ENCODE data around the gene WDR82. TPM values are rescaled to one million over a fixed set of nuclear protein-coding genes. Genes with fewer than 3 reads are reported as not detected.

Gene WDR82
- polyA plus RNA-seq, 3 donors = 92.6 to 93.6 (median 92.9) TPM

GRCh38 chr3:52208556-52208955, 69.9 kb downstream of the WDR82 start:
- DNase-seq = no peak

- no peak for DNase-seq
Measured at GRCh38 chr3:52205727-52206372, 72.6 kb downstream of the WDR82 start.

Other genes with a start within 250 kb of the WDR82 start
- gene DUSP7, start 222.1 kb downstream of the WDR82 start, polyA plus RNA-seq (ENCODE audit: insufficient read length in 3 of 3) = 10 to 100 TPM; 16.6 to 20.7 (median 17.5) TPM
- 1 to 10 TPM; 8.9 to 9.4 (median 9.0) TPM for gene POC1A, start 124.2 kb downstream of the WDR82 start, polyA plus RNA-seq (ENCODE audit: insufficient read length in 3 of 3)
- gene ALAS1, start 80.5 kb downstream of the WDR82 start, polyA plus RNA-seq (ENCODE audit: insufficient read length in 3 of 3) = 10 to 100 TPM; 47.1 to 54.5 (median 48.8) TPM
- gene TLR9, start 53.0 kb downstream of the WDR82 start, polyA plus RNA-seq (ENCODE audit: insufficient read length in 3 of 3) = under 1 TPM; 0.09 to 0.36 (median 0.28) TPM
- 10 to 100 TPM; 29.6 to 38.3 (median 35.9) TPM for gene TWF2, start 39.5 kb downstream of the WDR82 start, polyA plus RNA-seq (ENCODE audit: insufficient read length in 3 of 3)
- gene PPM1M, start 32.9 kb downstream of the WDR82 start, polyA plus RNA-seq (ENCODE audit: insufficient read length in 3 of 3) = 10 to 100 TPM; 18.1 to 19.9 (median 19.0) TPM
- gene GLYCTK, start 9.2 kb upstream of the WDR82 start, polyA plus RNA-seq (ENCODE audit: insufficient read length in 3 of 3) = 10 to 100 TPM; 44.4 to 49.3 (median 45.8) TPM
- gene DNAH1, start 37.7 kb upstream of the WDR82 start, polyA plus RNA-seq (ENCODE audit: insufficient read length in 3 of 3) = 10 to 100 TPM in 2 of 3 donors, 1 to 10 TPM in 1; 8.2 to 15.9 (median 13.6) TPM
- 10 to 100 TPM; 81.6 to 89.2 (median 82.3) TPM for gene BAP1, start 131.4 kb upstream of the WDR82 start, polyA plus RNA-seq (ENCODE audit: insufficient read length in 3 of 3)
- 10 to 100 TPM in 2 of 3 donors, 1 to 10 TPM in 1; 7.6 to 13.0 (median 10.8) TPM for gene PHF7, start 132.0 kb upstream of the WDR82 start, polyA plus RNA-seq (ENCODE audit: insufficient read length in 3 of 3)
- gene SEMA3G, start 166.5 kb upstream of the WDR82 start, polyA plus RNA-seq (ENCODE audit: insufficient read length in 3 of 3) = 10 to 100 TPM; 30.0 to 34.1 (median 32.7) TPM
- 1 to 10 TPM; 6.8 to 7.2 (median 7.0) TPM for gene TNNC1, start 175.4 kb upstream of the WDR82 start, polyA plus RNA-seq (ENCODE audit: insufficient read length in 3 of 3)
- gene NISCH, start 177.0 kb upstream of the WDR82 start, polyA plus RNA-seq (ENCODE audit: insufficient read length in 3 of 3) = 100 to 1,000 TPM; 112 to 148 (median 133) TPM
- gene STAB1, start 216.7 kb upstream of the WDR82 start, polyA plus RNA-seq (ENCODE audit: insufficient read length in 3 of 3) = 10 to 100 TPM; 40.7 to 46.6 (median 45.0) TPM

Data from renal pelvis (tissue), 4 donors.